SK-N-MC (cell line): Measurements from ENCODE around the gene DVL3.

Source experiments
- EZH2 ChIP-seq: fragments of 200-600 bp; sonication (generic); IDR thresholded peaks from one replicate; pipeline ENCODE4 v1.6.1; 2017; ENCODE audit warnings: antibody characterized with exemption
- FOXP2 ChIP-seq: optimal IDR thresholded peaks from 2 replicates; pipeline ENCODE3; 2011; ENCODE audit warnings: mild to moderate bottlenecking, moderate library complexity; ENCODE audit not compliant: insufficient read depth; ENCODE audit errors: extremely low read length, control extremely low read depth
- POLR2AphosphoS5 ChIP-seq: IDR thresholded peaks from 2 replicates; pipeline ENCODE4 v1.6.1; 2012; ENCODE audit warnings: mild to moderate bottlenecking, low read depth, low read length, borderline replicate concordance

DNA sequence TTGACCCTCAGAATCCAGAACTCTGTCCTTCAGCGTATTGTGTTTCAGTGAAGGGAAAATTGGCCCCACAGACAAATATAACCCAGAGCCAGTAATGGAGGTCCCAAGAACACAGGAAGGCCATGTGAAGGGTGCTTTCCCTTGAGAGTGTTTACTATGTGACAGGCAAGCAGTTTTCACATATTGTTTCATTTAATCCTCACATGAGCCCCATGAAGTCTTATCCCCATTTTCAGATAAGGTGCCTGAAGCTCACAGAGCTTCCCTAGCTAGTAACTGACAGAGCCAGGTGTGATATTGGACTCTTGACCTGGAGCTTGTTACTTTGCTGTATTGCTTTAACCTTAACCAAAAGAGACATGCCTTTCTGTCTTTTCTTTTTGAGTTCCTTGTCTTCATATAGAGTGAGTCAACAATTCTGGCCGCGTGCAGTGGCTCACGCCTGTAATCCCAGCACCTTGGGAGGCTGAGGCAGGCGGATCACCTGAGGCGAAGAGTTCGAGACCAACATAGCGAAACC lies 9.4 kb upstream of the DVL3 start:
- TF ChIP-seq EZH2: no peak
- TF ChIP-seq FOXP2: no peak
- TF ChIP-seq POLR2AphosphoS5: no peak
